WTC11 (cell line): ENCODE data around the gene BNIPL. TPM values are rescaled to one million over a fixed set of nuclear protein-coding genes. Genes with fewer than 3 reads are reported as not detected.

Source experiments
- ATAC-seq: fragments of 200-7000 bp; cut with Tn5 transposase; 2 replicates; pipeline ENCODE4 v1.10.0; 2021; ENCODE audit warnings: mild to moderate bottlenecking, moderate library complexity
- CTCF ChIA-PET: fragments of 300-600 bp; sonication (Branson Sonifier 250); formaldehyde crosslinking; loops from one replicate; lab custom pipeline; 2021; ENCODE audit warnings: antibody characterized with exemption; lab: Charles Lee
- POLR2A ChIA-PET: fragments of 350-600 bp; sonication (Branson Sonifier 250); formaldehyde crosslinking; loops from one replicate; lab custom pipeline; 2021; ENCODE audit warnings: antibody characterized with exemption; lab: Charles Lee
- DNase-seq: peaks from one replicate; pipeline ENCODE4 v3.0.0; 2021; ENCODE audit warnings: low spot score
- H3K27ac Mint-ChIP-seq: 2 replicates; pipeline ENCODE4 v1.8.0; 2021; ENCODE audit warnings: mixed read lengths
- H3K27me3 Mint-ChIP-seq: 2 replicates; pipeline ENCODE4 v1.8.0; 2021; ENCODE audit warnings: low read depth, mild to moderate bottlenecking, moderate library complexity, mixed read lengths
- H3K36me3 Mint-ChIP-seq: 2 replicates; pipeline ENCODE4 v1.8.0; 2021; ENCODE audit warnings: mixed read lengths
- H3K4me1 Mint-ChIP-seq: 2 replicates; pipeline ENCODE4 v1.8.0; 2022; ENCODE audit warnings: mixed read lengths
- H3K4me3 Mint-ChIP-seq: 2 replicates; pipeline ENCODE4 v1.8.0; 2021; ENCODE audit warnings: mild to moderate bottlenecking, moderate library complexity, mixed read lengths
- H3K9me3 Mint-ChIP-seq: 2 replicates; pipeline ENCODE4 v1.8.0; 2021; ENCODE audit warnings: mixed read lengths
- CBFB ChIP-seq: sonication (generic); formaldehyde crosslinking; IDR thresholded peaks from 2 replicates; pipeline ENCODE4 v1.8.1; 2022; ENCODE audit warnings: mild to moderate bottlenecking, low read depth, missing genetic modification reagents
- EMX1 ChIP-seq: fragments of 250-450 bp; sonication (Bioruptor Pico); IDR thresholded peaks from 2 replicates; pipeline ENCODE4 v1.8.0; 2021; ENCODE audit warnings: mild to moderate bottlenecking
- GRHL2 ChIP-seq: fragments of 250-450 bp; sonication (Bioruptor Pico); IDR thresholded peaks from 2 replicates; pipeline ENCODE4 v1.8.0; 2022; ENCODE audit warnings: mild to moderate bottlenecking, moderate library complexity; ENCODE audit not compliant: insufficient replicate concordance, severe bottlenecking
- JAZF1 ChIP-seq: fragments of 250-450 bp; sonication (Bioruptor Pico); IDR thresholded peaks from 2 replicates; pipeline ENCODE4 v1.9.0; 2021; ENCODE audit warnings: moderate library complexity, mild to moderate bottlenecking, inconsistent platforms
- NFE2L1 ChIP-seq: sonication (generic); formaldehyde crosslinking; IDR thresholded peaks from 2 replicates; pipeline ENCODE4 v1.8.1; 2023; ENCODE audit warnings: missing genetic modification reagents
- NR1H2 ChIP-seq: sonication (generic); formaldehyde crosslinking; IDR thresholded peaks from 2 replicates; pipeline ENCODE4 v1.9.0; 2021; ENCODE audit warnings: mild to moderate bottlenecking, moderate library complexity, missing genetic modification reagents
- OVOL2 ChIP-seq: fragments of 250-450 bp; sonication (Bioruptor Pico); IDR thresholded peaks from 2 replicates; pipeline ENCODE4 v1.9.0; 2021; ENCODE audit warnings: mild to moderate bottlenecking, borderline replicate concordance
- RELA ChIP-seq: sonication (generic); formaldehyde crosslinking; IDR thresholded peaks from 2 replicates; pipeline ENCODE4 v1.8.1; 2022; ENCODE audit warnings: missing genetic modification reagents, mild to moderate bottlenecking, borderline replicate concordance
- SMAD3 ChIP-seq: sonication (generic); formaldehyde crosslinking; IDR thresholded peaks from 2 replicates; pipeline ENCODE4 v1.8.0; 2022; ENCODE audit warnings: missing genetic modification reagents, mild to moderate bottlenecking, borderline replicate concordance
- ZNF317 ChIP-seq: sonication (generic); formaldehyde crosslinking; IDR thresholded peaks from 2 replicates; pipeline ENCODE4 v1.8.1; 2023; ENCODE audit warnings: low read depth, mild to moderate bottlenecking, moderate library complexity, missing genetic modification reagents, borderline replicate concordance
- total RNA-seq: library from RNA; stranded (reverse); gene quantifications from 3 replicates; pipeline ENCODE4 v1.2.3, GENCODE V29; 2021
- TF ChIP-seq, protein P1 (sequence below): fragments of 250-450 bp; sonication (Bioruptor Pico); conservative IDR thresholded peaks from 2 replicates; pipeline ENCODE4 v1.9.0; 2021; ENCODE audit warnings: mild to moderate bottlenecking
- TF ChIP-seq, protein P2 (sequence below): sonication (generic); formaldehyde crosslinking; IDR thresholded peaks from 2 replicates; pipeline ENCODE4 v1.8.1; 2022; ENCODE audit warnings: mild to moderate bottlenecking, moderate library complexity, missing genetic modification reagents
- TF ChIP-seq, protein P3 (sequence below): sonication (generic); formaldehyde crosslinking; IDR thresholded peaks from 2 replicates; pipeline ENCODE4 v1.8.0; 2023; ENCODE audit warnings: mild to moderate bottlenecking, missing genetic modification reagents
- TF ChIP-seq, protein P4 (sequence below): sonication (generic); formaldehyde crosslinking; IDR thresholded peaks from 2 replicates; pipeline ENCODE4 v1.8.0; 2022; ENCODE audit warnings: mild to moderate bottlenecking, missing genetic modification reagents
- TF ChIP-seq, protein P5 (sequence below): sonication (generic); formaldehyde crosslinking; IDR thresholded peaks from 2 replicates; pipeline ENCODE4 v1.8.0; 2022; ENCODE audit warnings: mild to moderate bottlenecking, missing genetic modification reagents
- TF ChIP-seq, protein P6 (sequence below): fragments of 200-600 bp; IDR thresholded peaks from 2 replicates; pipeline ENCODE4 v1.8.0; 2022; ENCODE audit warnings: antibody characterized with exemption
- TF ChIP-seq, protein P7 (sequence below): sonication (generic); formaldehyde crosslinking; IDR thresholded peaks from 2 replicates; pipeline ENCODE4 v1.8.0; 2022; ENCODE audit warnings: mild to moderate bottlenecking, missing genetic modification reagents
- TF ChIP-seq, protein P8 (sequence below): sonication (generic); formaldehyde crosslinking; IDR thresholded peaks from 2 replicates; pipeline ENCODE4 v1.8.1; 2023; ENCODE audit warnings: mild to moderate bottlenecking, missing genetic modification reagents

Gene BNIPL
- total RNA-seq, 1 experiment from 2014 or later = 3.8 TPM

DNA sequence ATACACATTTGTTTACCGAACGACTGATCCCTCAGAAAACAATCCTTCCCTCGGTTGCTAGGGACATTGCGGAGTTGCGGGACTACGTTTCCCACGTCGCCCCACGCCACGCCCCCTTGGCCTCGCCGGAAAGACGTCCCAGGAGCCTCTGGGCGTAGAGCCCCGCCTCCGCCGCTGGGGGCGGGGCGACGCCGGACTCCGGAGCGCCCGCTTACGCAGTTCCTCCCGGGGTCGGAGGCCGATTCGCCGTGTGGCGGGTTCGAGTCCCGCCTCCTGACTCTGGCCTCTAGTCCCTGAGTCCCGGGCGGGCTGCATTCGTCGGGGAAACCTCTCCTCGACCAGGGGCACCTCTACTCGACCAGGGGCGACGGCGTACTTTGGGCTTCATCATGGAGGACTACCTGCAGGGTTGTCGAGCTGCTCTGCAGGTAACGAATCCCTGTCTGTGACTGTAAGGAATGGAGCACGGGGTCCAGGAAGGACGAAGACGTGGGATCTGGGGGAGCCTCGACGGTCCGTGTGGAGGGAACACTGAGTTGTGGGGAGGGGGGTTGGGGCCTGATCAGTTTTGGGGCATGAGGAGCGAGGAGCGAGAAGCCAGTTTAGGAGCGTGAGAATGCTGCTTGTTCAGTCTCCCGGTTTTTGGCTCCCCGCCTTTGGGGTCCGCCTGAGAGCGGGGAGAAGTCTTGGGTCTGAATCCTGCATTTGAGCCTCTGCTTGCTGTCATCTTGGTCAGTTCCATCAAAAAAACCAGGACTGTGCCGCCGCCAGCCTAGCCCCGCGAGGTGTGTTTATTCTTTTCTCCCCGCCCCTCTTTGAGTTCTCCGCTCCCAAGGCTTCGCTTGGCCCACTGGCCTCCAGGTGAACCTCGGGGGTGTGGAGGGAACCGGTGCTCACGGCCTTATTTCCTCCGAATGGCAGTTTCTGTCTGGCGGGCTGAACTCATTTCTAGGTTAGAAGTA is 27.9 kb upstream of the BNIPL start, which contains the start of gene PRUNE1 (continued):
- TF ChIP-seq, protein P1, sequence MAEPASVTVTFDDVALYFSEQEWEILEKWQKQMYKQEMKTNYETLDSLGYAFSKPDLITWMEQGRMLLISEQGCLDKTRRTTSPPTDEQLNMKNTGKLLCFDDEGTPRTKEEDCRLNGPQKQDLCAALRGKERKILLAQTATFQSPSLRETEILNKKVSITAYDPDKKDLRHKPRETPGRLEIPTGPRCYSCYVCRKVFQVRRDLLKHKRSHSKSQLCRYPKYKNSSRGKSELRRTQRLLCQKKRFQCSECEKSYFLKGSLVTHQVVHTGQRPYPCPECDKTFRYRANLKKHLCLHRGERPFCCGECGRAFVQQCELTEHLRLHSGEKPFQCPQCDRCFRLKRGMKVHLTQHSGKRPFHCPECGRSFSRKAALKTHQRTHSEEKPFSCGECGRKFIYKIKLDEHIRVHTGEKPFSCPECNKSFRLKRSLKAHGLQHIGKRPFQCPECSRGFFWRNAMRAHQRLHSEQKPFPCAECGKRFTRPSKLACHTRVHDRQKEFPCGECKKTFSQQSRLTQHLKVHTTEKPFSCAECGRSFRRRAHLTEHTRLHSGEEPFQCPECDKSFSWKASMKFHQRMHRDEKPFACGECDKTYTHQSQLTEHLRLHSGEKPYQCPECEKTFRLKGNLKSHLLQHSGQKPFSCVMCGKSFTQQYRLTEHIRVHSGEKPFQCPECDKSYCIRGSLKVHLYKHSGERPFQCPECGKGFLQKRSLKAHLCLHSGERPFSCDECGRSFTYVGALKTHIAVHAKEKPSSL (CRISPR knock-in tag) = no peak
- TF ChIP-seq NR1H2 (CRISPR knock-in tag) = no peak
- no peak for TF ChIP-seq RELA (CRISPR knock-in tag)
- TF ChIP-seq, protein P2, sequence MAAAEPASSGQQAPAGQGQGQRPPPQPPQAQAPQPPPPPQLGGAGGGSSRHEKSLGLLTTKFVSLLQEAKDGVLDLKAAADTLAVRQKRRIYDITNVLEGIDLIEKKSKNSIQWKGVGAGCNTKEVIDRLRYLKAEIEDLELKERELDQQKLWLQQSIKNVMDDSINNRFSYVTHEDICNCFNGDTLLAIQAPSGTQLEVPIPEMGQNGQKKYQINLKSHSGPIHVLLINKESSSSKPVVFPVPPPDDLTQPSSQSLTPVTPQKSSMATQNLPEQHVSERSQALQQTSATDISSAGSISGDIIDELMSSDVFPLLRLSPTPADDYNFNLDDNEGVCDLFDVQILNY (CRISPR knock-in tag) = peak; percentile 81; the same call in 1 of the 2 replicates
- TF ChIP-seq JAZF1 (CRISPR knock-in tag) = no peak
- no peak for TF ChIP-seq GRHL2

DNA sequence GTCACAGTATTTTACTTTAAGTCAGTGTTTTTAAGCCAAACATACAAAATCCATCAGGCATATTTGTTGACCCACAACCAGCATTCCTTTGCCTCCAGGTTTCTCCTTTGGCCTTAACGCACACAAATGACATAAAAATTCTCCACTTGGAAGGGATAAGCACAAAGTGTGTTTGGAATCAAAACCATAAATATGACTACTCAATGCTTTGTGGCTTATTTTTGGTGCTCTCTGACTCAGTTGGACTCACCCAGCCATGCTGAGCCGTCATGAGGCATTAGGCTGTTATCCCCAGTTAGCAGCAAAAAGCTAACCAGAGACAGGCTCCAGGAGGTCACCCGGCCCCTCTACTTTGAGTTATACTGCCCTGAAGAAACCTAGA is 27.2 kb upstream of the BNIPL start:
- peaks cover 38% of the 10 kb centered on the region for H3K4me1 Mint-ChIP-seq
- peak overlapping the region; percentile 94 for H3K4me3 Mint-ChIP-seq
- H3K27me3 Mint-ChIP-seq = no peaks in the 10 kb centered on the region
- ChIA-PET CTCF (no interaction called here), POLR2A (no interaction called here)
- H3K9me3 Mint-ChIP-seq = no peaks in the 10 kb centered on the region
- ATAC-seq = no peak
- DNase-seq = no peak
- H3K36me3 Mint-ChIP-seq = no peaks in the 10 kb centered on the region
- TF ChIP-seq, protein P2 (CRISPR knock-in tag) = no peak
- TF ChIP-seq, protein P3, sequence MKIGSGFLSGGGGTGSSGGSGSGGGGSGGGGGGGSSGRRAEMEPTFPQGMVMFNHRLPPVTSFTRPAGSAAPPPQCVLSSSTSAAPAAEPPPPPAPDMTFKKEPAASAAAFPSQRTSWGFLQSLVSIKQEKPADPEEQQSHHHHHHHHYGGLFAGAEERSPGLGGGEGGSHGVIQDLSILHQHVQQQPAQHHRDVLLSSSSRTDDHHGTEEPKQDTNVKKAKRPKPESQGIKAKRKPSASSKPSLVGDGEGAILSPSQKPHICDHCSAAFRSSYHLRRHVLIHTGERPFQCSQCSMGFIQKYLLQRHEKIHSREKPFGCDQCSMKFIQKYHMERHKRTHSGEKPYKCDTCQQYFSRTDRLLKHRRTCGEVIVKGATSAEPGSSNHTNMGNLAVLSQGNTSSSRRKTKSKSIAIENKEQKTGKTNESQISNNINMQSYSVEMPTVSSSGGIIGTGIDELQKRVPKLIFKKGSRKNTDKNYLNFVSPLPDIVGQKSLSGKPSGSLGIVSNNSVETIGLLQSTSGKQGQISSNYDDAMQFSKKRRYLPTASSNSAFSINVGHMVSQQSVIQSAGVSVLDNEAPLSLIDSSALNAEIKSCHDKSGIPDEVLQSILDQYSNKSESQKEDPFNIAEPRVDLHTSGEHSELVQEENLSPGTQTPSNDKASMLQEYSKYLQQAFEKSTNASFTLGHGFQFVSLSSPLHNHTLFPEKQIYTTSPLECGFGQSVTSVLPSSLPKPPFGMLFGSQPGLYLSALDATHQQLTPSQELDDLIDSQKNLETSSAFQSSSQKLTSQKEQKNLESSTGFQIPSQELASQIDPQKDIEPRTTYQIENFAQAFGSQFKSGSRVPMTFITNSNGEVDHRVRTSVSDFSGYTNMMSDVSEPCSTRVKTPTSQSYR (CRISPR knock-in tag) = no peak
- TF ChIP-seq, protein P4, sequence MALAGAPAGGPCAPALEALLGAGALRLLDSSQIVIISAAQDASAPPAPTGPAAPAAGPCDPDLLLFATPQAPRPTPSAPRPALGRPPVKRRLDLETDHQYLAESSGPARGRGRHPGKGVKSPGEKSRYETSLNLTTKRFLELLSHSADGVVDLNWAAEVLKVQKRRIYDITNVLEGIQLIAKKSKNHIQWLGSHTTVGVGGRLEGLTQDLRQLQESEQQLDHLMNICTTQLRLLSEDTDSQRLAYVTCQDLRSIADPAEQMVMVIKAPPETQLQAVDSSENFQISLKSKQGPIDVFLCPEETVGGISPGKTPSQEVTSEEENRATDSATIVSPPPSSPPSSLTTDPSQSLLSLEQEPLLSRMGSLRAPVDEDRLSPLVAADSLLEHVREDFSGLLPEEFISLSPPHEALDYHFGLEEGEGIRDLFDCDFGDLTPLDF (CRISPR knock-in tag) = no peak
- TF ChIP-seq, protein P5, sequence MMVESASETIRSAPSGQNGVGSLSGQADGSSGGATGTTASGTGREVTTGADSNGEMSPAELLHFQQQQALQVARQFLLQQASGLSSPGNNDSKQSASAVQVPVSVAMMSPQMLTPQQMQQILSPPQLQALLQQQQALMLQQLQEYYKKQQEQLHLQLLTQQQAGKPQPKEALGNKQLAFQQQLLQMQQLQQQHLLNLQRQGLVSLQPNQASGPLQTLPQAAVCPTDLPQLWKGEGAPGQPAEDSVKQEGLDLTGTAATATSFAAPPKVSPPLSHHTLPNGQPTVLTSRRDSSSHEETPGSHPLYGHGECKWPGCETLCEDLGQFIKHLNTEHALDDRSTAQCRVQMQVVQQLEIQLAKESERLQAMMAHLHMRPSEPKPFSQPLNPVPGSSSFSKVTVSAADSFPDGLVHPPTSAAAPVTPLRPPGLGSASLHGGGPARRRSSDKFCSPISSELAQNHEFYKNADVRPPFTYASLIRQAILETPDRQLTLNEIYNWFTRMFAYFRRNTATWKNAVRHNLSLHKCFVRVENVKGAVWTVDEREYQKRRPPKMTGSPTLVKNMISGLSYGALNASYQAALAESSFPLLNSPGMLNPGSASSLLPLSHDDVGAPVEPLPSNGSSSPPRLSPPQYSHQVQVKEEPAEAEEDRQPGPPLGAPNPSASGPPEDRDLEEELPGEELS (CRISPR knock-in tag) = no peak
- TF ChIP-seq ZNF317 (CRISPR knock-in tag) = no peak
- no peak for TF ChIP-seq SMAD3 (CRISPR knock-in tag)
- TF ChIP-seq, protein P6, sequence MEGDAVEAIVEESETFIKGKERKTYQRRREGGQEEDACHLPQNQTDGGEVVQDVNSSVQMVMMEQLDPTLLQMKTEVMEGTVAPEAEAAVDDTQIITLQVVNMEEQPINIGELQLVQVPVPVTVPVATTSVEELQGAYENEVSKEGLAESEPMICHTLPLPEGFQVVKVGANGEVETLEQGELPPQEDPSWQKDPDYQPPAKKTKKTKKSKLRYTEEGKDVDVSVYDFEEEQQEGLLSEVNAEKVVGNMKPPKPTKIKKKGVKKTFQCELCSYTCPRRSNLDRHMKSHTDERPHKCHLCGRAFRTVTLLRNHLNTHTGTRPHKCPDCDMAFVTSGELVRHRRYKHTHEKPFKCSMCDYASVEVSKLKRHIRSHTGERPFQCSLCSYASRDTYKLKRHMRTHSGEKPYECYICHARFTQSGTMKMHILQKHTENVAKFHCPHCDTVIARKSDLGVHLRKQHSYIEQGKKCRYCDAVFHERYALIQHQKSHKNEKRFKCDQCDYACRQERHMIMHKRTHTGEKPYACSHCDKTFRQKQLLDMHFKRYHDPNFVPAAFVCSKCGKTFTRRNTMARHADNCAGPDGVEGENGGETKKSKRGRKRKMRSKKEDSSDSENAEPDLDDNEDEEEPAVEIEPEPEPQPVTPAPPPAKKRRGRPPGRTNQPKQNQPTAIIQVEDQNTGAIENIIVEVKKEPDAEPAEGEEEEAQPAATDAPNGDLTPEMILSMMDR = no peak
- TF ChIP-seq, protein P7, sequence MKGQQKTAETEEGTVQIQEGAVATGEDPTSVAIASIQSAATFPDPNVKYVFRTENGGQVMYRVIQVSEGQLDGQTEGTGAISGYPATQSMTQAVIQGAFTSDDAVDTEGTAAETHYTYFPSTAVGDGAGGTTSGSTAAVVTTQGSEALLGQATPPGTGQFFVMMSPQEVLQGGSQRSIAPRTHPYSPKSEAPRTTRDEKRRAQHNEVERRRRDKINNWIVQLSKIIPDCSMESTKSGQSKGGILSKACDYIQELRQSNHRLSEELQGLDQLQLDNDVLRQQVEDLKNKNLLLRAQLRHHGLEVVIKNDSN (CRISPR knock-in tag) = no peak
- TF ChIP-seq CBFB = no peak
- TF ChIP-seq EMX1 = no peak
- TF ChIP-seq, protein P8, sequence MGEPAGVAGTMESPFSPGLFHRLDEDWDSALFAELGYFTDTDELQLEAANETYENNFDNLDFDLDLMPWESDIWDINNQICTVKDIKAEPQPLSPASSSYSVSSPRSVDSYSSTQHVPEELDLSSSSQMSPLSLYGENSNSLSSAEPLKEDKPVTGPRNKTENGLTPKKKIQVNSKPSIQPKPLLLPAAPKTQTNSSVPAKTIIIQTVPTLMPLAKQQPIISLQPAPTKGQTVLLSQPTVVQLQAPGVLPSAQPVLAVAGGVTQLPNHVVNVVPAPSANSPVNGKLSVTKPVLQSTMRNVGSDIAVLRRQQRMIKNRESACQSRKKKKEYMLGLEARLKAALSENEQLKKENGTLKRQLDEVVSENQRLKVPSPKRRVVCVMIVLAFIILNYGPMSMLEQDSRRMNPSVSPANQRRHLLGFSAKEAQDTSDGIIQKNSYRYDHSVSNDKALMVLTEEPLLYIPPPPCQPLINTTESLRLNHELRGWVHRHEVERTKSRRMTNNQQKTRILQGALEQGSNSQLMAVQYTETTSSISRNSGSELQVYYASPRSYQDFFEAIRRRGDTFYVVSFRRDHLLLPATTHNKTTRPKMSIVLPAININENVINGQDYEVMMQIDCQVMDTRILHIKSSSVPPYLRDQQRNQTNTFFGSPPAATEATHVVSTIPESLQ (CRISPR knock-in tag) = no peak
- TF ChIP-seq OVOL2 (CRISPR knock-in tag) = no peak
- TF ChIP-seq NFE2L1 (CRISPR knock-in tag) = no peak
- H3K27ac Mint-ChIP-seq = no peak overlapping the region
